Fibroblast of the conjunctiva (primary cell): ENCODE measurements around the gene CEP57L1.
"Not testable (repeated sequence)": the region's sequence is repeated elsewhere in the genome, so short reads cannot be mapped to it uniquely, and the experiment has no call there.

Experiments
- DNase-seq: peaks from one replicate; pipeline ENCODE4 v3.0.0-alpha.2; 2010; ENCODE audit warnings: low read depth

The CEP57L1 gene

GRCh38 chr6:109105681-109106080 lies 10.4 kb downstream of the CEP57L1 start:
- DNase-seq, result no peak

- DNase-seq, result not testable (repeated sequence)
Observed at GRCh38 chr6:109109663-109110062, 14.4 kb downstream of the CEP57L1 start.

DNA sequence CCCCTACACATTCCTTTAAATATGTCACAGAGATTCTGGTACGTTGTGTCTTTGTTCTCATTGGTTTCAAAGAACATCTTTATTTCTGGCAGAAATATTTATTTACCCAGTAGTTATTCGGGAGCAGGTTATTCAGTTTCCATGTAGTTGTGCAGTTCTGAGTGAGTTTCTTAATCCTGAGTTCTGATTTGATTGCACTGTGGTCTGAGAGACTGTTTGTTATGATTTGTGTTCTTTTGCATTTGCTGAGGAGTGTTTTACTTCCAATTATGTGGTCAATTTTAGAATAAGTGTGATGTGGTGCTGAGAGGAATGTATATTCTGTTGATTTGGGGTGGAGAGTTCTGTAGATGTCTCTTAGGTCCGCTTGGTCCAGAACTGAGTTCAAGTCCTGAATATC lies 17.4 kb downstream of the CEP57L1 start:
- DNase-seq, result not testable (repeated sequence)

DNA sequence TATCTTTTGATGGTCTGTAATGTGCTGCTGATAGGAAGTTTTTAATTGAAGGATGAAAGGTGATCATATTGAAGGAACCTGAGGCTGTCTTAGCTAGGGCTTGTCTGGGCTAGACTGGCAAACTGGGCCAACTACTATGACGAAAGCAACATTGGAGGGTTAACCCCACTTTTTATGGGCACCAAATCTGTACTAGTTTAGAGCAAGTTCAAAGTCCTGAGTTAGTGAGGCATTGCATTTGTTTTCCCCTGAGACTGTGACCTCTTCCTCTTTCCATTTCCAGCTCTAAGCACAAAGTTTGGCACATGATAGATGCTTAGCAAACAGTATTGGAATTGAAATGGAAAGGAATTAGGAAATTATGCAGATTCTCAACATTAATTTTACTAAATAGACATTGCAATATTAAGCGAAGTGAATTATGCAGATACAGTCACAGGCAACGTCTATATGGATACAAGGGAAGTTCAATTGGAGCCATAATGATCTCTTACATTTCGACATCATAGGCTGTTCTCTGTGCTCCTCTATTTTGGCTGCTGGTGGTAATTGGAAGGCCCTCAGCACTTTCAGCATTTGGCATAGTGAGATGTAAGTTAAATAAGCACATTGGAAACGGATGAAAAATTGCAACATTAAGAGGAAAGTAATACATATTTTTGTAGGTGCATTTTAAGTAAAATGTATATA lies 22.2 kb downstream of the CEP57L1 start:
- DNase-seq, result no peak

DNA sequence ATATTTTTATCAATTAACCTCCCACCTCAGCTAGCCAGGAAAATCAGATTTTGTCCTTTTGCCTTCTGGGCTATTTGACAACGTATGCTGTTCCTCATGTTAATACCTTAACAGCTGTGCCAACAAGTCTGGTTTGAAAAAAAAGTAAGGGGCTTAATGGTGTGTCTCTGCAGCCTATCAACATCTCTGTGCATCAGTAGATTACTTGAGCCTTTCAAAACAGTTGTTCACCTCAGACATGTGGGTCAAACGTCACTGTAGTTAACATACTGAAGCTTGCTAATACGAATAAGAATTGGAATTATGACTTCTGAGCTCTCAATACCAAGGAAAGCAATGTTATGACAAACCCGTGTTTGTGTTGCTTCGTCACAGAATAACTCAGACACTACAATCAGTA lies 23.0 kb downstream of the CEP57L1 start:
- no peak for DNase-seq

DNA sequence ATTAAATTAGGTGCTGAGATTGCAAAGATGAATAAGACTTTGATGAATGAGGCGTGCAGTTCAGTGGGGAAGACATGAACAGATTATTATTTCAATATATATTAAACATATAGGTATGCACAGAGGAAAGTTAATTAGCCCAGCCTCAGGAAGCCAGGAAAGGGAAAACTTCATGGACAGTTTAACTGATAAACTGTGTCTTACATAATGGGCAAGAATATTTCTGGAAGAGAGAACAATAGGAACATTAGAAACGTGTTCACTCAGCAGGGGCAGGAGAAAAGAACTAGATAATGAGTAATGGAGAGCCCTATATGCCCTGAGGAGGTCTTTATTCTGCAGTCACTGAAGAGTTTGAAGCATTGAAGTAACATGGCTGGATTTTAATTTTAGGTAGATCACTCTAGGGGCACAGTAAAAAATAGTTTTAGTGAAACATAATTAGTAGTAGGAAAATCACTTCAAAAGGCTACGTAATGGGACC lies 23.6 kb downstream of the CEP57L1 start:
- DNase-seq, result no peak

DNA sequence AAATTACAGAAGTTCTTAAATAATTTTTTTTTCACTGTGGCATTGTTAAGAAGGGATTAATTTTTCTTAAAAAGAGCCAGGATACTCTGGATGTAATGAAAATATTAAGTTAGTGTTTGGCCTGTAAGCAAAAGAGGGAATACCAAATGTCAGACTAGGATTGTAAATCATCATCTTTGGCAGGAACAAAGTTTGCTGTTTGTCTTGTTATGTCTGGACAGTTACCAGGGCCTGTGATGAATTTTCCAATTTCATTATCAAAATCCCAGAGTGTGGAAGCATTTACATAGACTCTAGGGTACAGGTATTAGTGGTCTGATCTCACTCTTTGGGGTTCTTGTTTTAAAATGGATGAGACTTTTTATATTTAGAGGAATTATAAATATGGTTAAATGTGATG lies 26.1 kb downstream of the CEP57L1 start:
- DNase-seq, result no peak

GRCh38 chr6:109124219-109124618 lies 28.9 kb downstream of the CEP57L1 start:
- DNase-seq, result no peak

DNA sequence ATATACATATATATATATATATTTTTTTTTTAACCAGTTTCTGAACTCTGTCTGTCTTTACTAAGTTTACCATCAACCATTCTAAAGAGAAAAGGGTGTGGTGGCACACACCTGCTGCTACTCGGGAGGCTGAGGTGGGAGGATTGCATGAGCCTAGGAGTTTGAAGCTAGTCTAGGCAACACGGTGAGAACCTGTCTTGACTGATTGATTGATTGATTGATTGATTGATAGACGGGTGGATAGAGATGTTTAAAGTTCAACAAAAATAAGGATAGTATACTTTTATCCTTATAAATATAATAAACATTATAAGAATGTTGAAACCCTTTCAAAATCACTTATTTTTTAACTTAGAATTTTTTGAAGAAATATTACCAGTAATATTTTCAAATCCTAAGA lies 30.2 kb downstream of the CEP57L1 start:
- DNase-seq, result no peak

- no peak for DNase-seq
Observed at GRCh38 chr6:109130065-109130464, 34.8 kb downstream of the CEP57L1 start.

DNA sequence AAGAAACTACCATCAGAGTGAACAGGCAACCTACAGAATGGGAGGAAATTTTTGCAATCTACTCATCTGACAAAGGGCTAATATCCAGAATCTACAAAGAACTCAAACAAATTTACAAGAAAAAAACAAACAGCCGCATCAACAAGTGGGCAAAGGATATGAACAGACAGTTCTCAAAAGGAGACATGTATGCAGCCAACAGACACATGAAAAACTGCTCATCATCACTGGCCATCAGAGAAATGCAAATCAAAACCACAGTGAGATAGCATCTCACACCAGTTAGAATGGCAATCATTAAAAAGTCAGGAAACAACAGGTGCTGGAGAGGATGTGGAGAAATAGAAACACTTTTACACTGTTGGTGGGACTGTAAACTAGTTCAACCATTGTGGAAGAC lies 40.3 kb downstream of the CEP57L1 start:
- DNase-seq, result not testable (repeated sequence)

- DNase-seq, result not testable (repeated sequence)
Observed at GRCh38 chr6:109136039-109136438, 40.7 kb downstream of the CEP57L1 start.

DNA sequence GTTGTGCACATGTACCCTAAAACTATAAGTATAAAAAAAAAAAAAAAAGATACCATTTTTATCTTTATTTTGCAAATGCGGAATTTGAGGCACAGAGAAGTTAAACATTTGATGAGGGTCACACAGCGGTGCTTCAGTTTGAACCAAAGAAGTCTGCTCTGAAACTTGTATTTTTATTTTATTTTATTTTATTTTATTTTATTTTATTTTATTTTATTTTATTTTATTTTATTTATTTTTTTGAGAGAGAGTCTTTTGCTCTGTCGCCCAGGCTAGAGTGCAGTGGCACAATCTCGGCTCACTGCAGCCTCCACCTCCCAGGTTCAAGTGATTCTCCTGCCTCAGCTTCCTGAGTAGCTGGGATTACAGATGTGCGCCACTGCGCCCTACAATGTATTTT lies 41.2 kb downstream of the CEP57L1 start:
- DNase-seq, result not testable (repeated sequence)

GRCh38 chr6:109139109-109139508 lies 43.8 kb downstream of the CEP57L1 start:
- DNase-seq, result no peak

DNA sequence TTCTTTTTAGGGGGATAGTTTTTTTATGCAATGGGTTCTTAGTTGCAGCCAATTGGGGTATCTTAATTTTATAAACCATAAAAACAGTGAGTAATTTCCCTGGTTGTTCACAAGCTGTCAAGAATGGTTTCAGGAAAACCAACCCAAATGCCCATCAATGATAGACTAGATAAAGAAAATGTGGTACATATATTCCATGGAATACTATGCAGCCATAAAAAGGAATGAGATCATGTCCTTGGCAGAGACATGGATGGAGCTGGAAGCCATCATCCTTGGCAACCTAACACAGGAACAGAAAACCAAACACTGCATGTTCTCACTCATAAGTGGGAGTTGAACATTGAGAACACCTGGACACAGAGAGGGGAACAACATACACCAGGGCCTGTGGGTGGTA lies 46.8 kb downstream of the CEP57L1 start:
- DNase-seq, result not testable (repeated sequence)

DNA sequence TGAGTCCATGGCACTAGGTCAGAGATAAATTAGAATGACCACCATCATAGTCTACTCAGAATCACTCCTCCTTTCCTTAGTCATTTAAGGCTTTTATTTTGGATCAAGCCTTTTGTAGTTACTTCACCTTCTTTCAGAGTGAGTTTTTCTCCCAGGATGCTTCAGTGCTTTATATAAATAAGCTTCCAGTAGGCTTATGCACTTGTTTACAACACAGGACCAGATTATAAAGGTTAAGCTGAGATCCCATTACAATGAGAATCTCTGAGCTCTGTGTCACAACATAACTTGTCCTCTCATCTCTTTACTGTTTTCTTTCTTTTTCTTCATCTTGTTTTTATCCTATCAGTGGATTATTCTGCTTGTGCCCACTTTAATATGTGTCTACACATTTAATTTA lies 47.9 kb downstream of the CEP57L1 start:
- DNase-seq, result no peak

DNA sequence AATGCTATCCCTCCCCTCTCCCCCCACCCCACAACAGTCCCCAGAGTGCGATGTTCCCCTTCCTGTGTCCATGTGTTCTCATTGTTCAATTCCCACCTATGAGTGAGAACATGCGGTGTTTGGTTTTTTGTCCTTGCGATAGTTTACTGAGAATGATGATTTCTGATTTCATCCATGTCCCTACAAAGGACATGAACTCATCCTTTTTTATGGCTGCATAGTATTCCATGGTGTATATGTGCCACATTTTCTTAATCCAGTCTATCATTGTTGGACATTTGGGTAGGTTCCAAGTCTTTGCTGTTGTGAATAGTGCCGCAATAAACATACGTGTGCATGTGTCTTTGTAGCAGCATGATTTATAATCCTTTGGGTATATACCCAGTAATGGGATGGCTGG lies 52.9 kb downstream of the CEP57L1 start:
- DNase-seq, result not testable (repeated sequence)

DNA sequence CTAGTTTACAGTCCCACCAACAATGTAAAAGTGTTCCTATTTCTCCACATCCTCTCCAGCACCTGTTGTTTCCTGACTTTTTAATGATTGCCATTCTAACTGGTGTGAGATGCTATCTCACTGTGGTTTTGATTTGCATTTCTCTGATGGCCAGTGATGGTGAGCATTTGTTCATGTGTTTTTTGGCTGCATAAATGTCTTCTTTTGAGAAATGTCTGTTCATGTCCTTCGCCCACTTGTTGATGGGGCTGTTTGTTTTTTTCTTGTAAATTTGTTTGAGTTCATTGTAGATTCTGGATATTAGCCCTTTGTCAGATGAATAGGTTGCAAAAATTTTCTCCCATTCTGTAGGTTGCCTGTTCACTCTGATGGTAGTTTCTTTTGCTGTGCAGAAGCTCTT lies 53.4 kb downstream of the CEP57L1 start:
- not testable (repeated sequence) for DNase-seq

DNA sequence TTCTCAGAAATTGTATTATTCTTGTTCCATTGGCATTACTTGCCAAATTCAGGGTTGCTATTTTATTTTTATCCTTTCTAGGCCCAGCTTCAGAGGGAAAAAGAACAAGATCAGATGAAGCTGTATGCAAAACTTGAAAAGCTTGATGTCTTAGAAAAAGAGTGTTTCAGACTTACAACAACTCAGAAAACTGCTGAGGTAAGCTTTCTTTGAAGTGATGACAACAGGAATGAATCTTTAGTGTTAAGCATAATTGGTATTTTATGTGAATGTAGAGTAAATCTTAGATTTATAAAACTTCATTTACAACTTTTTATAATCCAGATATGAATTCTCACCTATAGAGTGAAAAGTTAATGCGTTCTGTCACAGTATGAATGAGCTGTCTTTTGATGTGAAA lies 58.4 kb downstream of the CEP57L1 start:
- DNase-seq, result no peak

DNA sequence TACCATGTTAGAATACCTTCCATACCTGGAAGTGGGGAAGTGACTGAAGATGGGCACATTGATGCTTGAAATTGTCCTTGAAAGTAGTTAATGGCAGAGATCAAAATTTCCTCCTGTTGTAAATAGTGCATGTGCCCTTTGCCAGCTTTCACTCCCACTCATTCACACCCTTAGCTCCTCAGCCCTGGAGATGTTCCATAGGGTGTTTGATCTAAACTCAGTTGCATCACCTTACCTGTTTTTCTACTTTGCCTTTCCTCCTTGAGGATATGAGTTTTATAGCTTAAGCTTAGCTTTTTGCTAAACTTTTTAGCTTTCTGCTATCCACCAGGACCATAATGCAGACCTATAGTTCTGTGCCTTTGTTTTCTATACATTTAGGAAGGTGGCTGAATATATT lies 69.0 kb downstream of the CEP57L1 start:
- no peak for DNase-seq

DNA sequence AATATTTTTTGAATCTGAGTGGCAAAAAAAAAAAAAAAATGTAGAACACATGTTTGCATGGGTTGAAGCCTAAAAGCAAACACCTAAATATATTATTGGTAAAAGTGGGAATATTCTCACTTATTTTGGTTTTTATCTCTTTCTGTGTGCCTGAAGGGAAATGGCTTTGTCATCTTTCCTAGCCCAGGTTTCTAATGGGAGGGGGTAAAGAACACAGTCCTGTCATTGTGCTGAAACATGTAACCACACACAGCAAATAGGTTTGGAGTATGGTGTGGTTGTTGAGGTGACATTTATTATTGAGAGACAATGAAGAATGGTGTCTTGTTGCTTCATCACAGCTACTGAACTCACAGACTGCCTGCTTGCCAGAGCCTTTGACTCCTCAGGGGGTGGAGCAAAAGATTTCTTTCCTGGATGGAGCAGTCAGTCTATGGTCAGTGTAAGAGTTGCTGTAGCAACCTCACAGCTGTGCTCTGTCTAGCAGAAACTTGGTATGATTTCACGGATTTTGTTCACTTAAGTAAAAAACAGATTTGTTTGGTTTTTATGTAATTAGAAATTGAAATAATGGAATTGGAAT lies 70.2 kb downstream of the CEP57L1 start:
- peak; percentile 39 for DNase-seq

GRCh38 chr6:109166673-109167072 lies 71.4 kb downstream of the CEP57L1 start:
- DNase-seq, result no peak

GRCh38 chr6:109167562-109167961 lies 72.3 kb downstream of the CEP57L1 start:
- DNase-seq, result no peak

DNA sequence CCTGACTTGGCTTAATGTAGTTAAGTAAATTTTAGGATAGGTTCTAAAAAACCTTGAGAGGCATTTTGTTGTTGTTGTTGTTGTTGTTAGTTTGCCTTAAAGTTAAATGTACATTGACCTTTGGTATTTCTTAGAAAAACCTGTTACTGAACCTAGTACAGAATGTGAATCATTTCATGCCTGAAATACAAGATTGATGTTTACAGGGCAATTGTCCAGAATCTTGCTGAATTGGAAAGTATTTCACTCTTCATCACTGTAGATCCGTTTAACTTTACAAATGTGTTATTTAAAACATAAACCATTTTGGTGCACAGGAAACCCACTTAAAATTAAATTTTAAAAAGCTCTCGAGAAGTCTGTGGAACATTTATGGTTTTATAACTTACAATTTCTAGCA lies 75.0 kb downstream of the CEP57L1 start:
- no peak for DNase-seq
